OCI-LY7 (cell line): Measurements from ENCODE around the gene RPRD1B. TPM values are rescaled to one million over a fixed set of nuclear protein-coding genes. Genes with fewer than 3 reads are reported as not detected.

Experiments used
- BruUV-seq: library from RNA; stranded (reverse); fragments of 400-500 nt; replicated peaks from 2 replicates; lab custom pipeline; 2021; lab: Mats Ljungman, UMichigan
- CTCF ChIA-PET: fragments of 300-600 bp; sonication (Branson Sonifier 250); formaldehyde crosslinking; loops from one replicate; lab custom pipeline; 2022; ENCODE audit warnings: antibody characterized with exemption; ENCODE audit not compliant: unreplicated experiment; lab: Charles Lee
- POLR2A ChIA-PET: fragments of 300-600 bp; sonication (Branson Sonifier 250); formaldehyde crosslinking; loops from one replicate; lab custom pipeline; 2022; ENCODE audit warnings: antibody characterized with exemption; lab: Charles Lee
- DNase-seq: peaks from one replicate; pipeline ENCODE4 v3.0.0-alpha.2; 2015; ENCODE audit warnings: low spot score
- H2AFZ ChIP-seq: fragments of 200-600 bp; sonication (generic), shearing (Covaris generic); 2 replicates; pipeline ENCODE4 v1.6.1; 2014; ENCODE audit warnings: mild to moderate bottlenecking, antibody characterized with exemption, low read length, moderate library complexity
- H3K27ac ChIP-seq: fragments of 200-600 bp; sonication (generic); 2 replicates; pipeline ENCODE4 v1.5.1; 2014; ENCODE audit warnings: mixed run types, low read depth, mild to moderate bottlenecking, moderate library complexity, low read length, inconsistent platforms; ENCODE audit not compliant: poor library complexity, severe bottlenecking
- H3K36me3 ChIP-seq: fragments of 200-600 bp; sonication (generic); 2 replicates; pipeline ENCODE4 v1.6.1; 2014; ENCODE audit warnings: mild to moderate bottlenecking, antibody characterized with exemption, low read length, moderate library complexity, mixed read lengths; ENCODE audit not compliant: insufficient read depth
- H3K4me1 ChIP-seq: fragments of 200-600 bp; sonication (generic); 2 replicates; pipeline ENCODE4 v1.5.1; 2014; ENCODE audit warnings: mild to moderate bottlenecking, low read length; ENCODE audit not compliant: insufficient read depth, poor library complexity, severe bottlenecking
- H3K4me2 ChIP-seq: fragments of 200-600 bp; sonication (generic); 2 replicates; pipeline ENCODE4 v1.6.1; 2014; ENCODE audit warnings: mild to moderate bottlenecking, low read length
- H3K4me3 ChIP-seq: fragments of 200-600 bp; sonication (generic); 2 replicates; pipeline ENCODE4 v1.5.1; 2014; ENCODE audit warnings: mild to moderate bottlenecking, low read depth, low read length; ENCODE audit not compliant: poor library complexity, severe bottlenecking
- H3K79me2 ChIP-seq: fragments of 200-600 bp; sonication (generic); 2 replicates; pipeline ENCODE4 v1.6.1; 2016; ENCODE audit warnings: low read depth, mild to moderate bottlenecking, low read length, moderate library complexity, mixed read lengths; ENCODE audit not compliant: insufficient read depth
- H3K9me2 ChIP-seq: fragments of 200-600 bp; sonication (generic); 2 replicates; pipeline ENCODE4 v1.6.1; 2016; ENCODE audit warnings: mild to moderate bottlenecking, low read length, mixed read lengths; ENCODE audit not compliant: insufficient read depth
- H3K9me3 ChIP-seq: fragments of 200-600 bp; sonication (generic); 2 replicates; pipeline ENCODE4 v1.6.1; 2014; ENCODE audit warnings: mild to moderate bottlenecking, mixed run types, low read length, mixed read lengths
- H4K20me1 ChIP-seq: fragments of 200-600 bp; sonication (generic); 2 replicates; pipeline ENCODE4 v1.6.1; 2014; ENCODE audit warnings: mild to moderate bottlenecking, antibody characterized with exemption, low read length, moderate library complexity, mixed read lengths; ENCODE audit not compliant: insufficient read depth
- EZH2phosphoT487 ChIP-seq: fragments of 200-600 bp; sonication (generic); IDR thresholded peaks from 2 replicates; pipeline ENCODE4 v1.6.1; 2018; ENCODE audit warnings: low read depth, borderline replicate concordance, mild to moderate bottlenecking, mixed run types, antibody characterized with exemption, low read length, moderate library complexity, mixed read lengths
- intact Hi-C: fragments of 100-400 bp; cut with micrococcal nuclease; formaldehyde crosslinking; loops from one replicate; pipeline ENCODE4 v1.10.0; 2022; ENCODE audit not compliant: unreplicated experiment
- total RNA-seq, 2 experiments: library from RNA; depleted of rRNA in 1 of 2; stranded (reverse); fragments of >200 nt in 1 of 2; shearing (Covaris generic) in 1 of 2; gene quantifications; 2 replicates each; pipeline ENCODE4 v1.2.3, GENCODE V29; 2014 to 2022
- TF ChIP-seq, protein P1 (sequence below): fragments of 200-600 bp; sonication (generic); conservative IDR thresholded peaks from 2 replicates; pipeline ENCODE4 v1.5.1; 2014; ENCODE audit warnings: mild to moderate bottlenecking, antibody characterized with exemption, low read length, moderate library complexity, mixed read lengths

RPRD1B gene
- total RNA-seq, 2 experiments from 2014 or later = 45.6 to 67.9 TPM

DNA sequence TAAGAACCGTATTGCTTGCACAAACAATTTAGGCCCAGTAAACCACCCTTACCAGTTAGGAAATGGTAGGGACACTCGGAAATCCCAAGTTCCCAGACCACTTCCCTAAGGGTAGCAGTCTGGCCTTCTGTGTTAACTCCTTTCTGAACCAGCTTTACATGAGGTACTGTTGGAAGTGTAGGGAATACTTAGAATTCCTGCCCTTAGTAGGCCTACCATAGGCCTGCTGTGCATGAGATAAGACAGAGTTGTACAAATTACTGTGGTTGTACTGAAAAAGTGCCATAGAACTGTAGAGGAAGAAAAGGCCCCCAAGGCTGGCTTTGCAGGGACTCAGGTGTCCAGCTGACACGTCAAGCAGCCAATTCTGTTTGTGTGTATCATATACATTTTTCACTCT lies 11.1 kb downstream of the RPRD1B start:
- no peak for TF ChIP-seq EZH2phosphoT487
- TF ChIP-seq, protein P1, sequence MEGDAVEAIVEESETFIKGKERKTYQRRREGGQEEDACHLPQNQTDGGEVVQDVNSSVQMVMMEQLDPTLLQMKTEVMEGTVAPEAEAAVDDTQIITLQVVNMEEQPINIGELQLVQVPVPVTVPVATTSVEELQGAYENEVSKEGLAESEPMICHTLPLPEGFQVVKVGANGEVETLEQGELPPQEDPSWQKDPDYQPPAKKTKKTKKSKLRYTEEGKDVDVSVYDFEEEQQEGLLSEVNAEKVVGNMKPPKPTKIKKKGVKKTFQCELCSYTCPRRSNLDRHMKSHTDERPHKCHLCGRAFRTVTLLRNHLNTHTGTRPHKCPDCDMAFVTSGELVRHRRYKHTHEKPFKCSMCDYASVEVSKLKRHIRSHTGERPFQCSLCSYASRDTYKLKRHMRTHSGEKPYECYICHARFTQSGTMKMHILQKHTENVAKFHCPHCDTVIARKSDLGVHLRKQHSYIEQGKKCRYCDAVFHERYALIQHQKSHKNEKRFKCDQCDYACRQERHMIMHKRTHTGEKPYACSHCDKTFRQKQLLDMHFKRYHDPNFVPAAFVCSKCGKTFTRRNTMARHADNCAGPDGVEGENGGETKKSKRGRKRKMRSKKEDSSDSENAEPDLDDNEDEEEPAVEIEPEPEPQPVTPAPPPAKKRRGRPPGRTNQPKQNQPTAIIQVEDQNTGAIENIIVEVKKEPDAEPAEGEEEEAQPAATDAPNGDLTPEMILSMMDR = no peak
- intact Hi-C loops = no loop called here
- peaks cover 41% of the 10 kb centered on the region for H3K79me2 ChIP-seq

DNA sequence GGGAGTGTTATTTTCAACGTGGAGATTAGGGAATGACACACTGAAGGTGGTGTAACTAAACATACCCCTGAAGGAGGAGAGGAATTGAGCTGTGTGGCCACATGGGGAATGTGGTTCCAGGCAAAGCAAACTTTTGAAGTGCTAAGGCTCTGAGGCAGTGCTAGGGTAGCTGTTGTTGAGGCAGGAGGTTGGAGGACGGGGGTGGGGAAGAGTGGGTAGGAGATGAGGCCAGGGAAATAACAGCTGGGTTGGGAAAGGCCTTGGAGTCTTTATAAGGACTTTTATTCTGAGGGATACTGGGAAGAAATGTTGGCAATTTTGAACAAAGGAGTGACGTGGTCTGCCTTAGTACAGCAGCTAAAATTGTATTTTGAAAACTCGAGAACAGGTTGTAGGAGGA lies 13.0 kb downstream of the RPRD1B start:
- intact Hi-C loops = no loop called here
- Histone ChIP-seq H3K9me3 (no peaks in the 10 kb centered on the region), H3K9me2 (no peaks in the 10 kb centered on the region), H3K4me3 (no peak overlapping the region), H2AFZ (no peak overlapping the region), H3K4me1 (no peaks in the 10 kb centered on the region), H3K27ac (no peak overlapping the region), H3K36me3 (peaks cover 97% of the 10 kb centered on the region), H3K79me2 (peaks cover 35% of the 10 kb centered on the region), H3K4me2 (no peak overlapping the region), H4K20me1 (peaks cover 20% of the 10 kb centered on the region; the same call in 1 of the 2 replicates)
- TF ChIP-seq, protein P1 = no peak
- TF ChIP-seq EZH2phosphoT487 = no peak
- DNase-seq = no peak
- CTCF ChIA-PET = no interaction called here
- BruUV-seq = no TSS peak
- POLR2A ChIA-PET = interaction anchor here (0.9 kb wide), 1 partner anchor 41 kb away, joined by 3 read pairs; no protein-coding TSS in a partner anchor

More for the DNA sequence above, 11.1 kb downstream of the RPRD1B start:
- Histone ChIP-seq H3K4me1 (no peaks in the 10 kb centered on the region), H3K4me3 (no peak overlapping the region), H3K9me2 (no peaks in the 10 kb centered on the region), H2AFZ (no peak overlapping the region), H3K36me3 (peaks cover 97% of the 10 kb centered on the region), H3K27ac (no peak overlapping the region), H3K9me3 (no peaks in the 10 kb centered on the region), H3K4me2 (no peak overlapping the region), H4K20me1 (peaks cover 14% of the 10 kb centered on the region; the same call in 1 of the 2 replicates)
- ChIA-PET CTCF (no interaction called here), POLR2A (interaction anchor here (1.7 kb wide), 1 partner anchor 67 kb away, joined by 4 read pairs; no protein-coding TSS in a partner anchor)
- DNase-seq = no peak
- no TSS peak for BruUV-seq

DNA sequence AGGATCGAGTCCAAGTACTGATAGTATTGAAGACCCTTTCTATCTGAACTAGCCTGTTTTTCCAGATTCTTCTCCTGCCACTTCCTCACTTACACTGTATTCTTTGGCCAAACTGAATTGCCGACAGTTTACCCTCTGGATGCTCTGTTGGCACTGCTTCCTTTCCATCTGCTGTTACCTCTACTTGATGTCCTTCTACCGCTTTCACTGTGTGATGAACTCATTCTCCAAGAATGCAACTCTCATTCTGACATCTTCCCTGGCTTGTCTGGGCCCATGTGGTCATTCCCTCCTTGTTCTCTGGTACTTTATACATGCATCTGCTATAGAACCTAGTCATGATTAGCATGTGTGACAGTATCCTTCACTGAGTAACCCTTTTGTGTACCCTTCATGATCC lies 16.3 kb downstream of the RPRD1B start:
- Histone ChIP-seq H4K20me1 (peaks cover 20% of the 10 kb centered on the region; the same call in 1 of the 2 replicates), H3K36me3 (peaks cover 93% of the 10 kb centered on the region), H3K9me2 (no peaks in the 10 kb centered on the region), H2AFZ (no peak overlapping the region), H3K27ac (no peak overlapping the region), H3K9me3 (no peaks in the 10 kb centered on the region), H3K4me3 (no peak overlapping the region), H3K4me2 (no peak overlapping the region), H3K4me1 (no peaks in the 10 kb centered on the region), H3K79me2 (peaks cover 46% of the 10 kb centered on the region)
- intact Hi-C loops = no loop called here
- POLR2A ChIA-PET = interaction anchor here (0.6 to 3.4 kb wide), 2 partner anchors 13 to 17 kb away, joined by 3 to 11 read pairs; no protein-coding TSS in a partner anchor
- DNase-seq = no peak
- CTCF ChIA-PET = no interaction called here
- no TSS peak for BruUV-seq
- TF ChIP-seq, protein P1 = no peak
- no peak for TF ChIP-seq EZH2phosphoT487
